Fibroblast of villous mesenchyme (primary cell): ENCODE measurements around the gene NOL11. TPM values are rescaled to one million over a fixed set of nuclear protein-coding genes. Genes with fewer than 3 reads are reported as not detected.
"Not testable (repeated sequence)": the region's sequence is repeated elsewhere in the genome, so short reads cannot be mapped to it uniquely, and the experiment has no call there.

Experiments
- DNase-seq: peaks from one replicate; pipeline ENCODE4 v3.0.0-alpha.2; 2010; ENCODE audit warnings: low read depth
- H3K4me3 ChIP-seq: 2 replicates; pipeline ENCODE4 v1.5.1; 2011; ENCODE audit warnings: low read depth, mild to moderate bottlenecking, low read length
- total RNA-seq: library from RNA; depleted of rRNA; stranded (reverse); fragments of >200 nt; gene quantifications from 2 replicates; pipeline ENCODE4 v1.2.3, GENCODE V29; 2012
- TF ChIP-seq, protein P1 (sequence below): IDR thresholded peaks from 2 replicates; pipeline ENCODE4 v1.5.1; 2012; ENCODE audit warnings: low read depth, mild to moderate bottlenecking, low read length; ENCODE audit not compliant: insufficient read depth

Gene NOL11
- total RNA-seq, 1 donor: 57.4 TPM

GRCh38 chr17:67717192-67717623 lies 528 bp upstream of the NOL11 start:
- H3K4me3 ChIP-seq: peak overlapping the region; percentile 93
- DNase-seq: no peak
- TF ChIP-seq, protein P1, sequence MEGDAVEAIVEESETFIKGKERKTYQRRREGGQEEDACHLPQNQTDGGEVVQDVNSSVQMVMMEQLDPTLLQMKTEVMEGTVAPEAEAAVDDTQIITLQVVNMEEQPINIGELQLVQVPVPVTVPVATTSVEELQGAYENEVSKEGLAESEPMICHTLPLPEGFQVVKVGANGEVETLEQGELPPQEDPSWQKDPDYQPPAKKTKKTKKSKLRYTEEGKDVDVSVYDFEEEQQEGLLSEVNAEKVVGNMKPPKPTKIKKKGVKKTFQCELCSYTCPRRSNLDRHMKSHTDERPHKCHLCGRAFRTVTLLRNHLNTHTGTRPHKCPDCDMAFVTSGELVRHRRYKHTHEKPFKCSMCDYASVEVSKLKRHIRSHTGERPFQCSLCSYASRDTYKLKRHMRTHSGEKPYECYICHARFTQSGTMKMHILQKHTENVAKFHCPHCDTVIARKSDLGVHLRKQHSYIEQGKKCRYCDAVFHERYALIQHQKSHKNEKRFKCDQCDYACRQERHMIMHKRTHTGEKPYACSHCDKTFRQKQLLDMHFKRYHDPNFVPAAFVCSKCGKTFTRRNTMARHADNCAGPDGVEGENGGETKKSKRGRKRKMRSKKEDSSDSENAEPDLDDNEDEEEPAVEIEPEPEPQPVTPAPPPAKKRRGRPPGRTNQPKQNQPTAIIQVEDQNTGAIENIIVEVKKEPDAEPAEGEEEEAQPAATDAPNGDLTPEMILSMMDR: no peak

- TF ChIP-seq, protein P1: no peak
- peak overlapping the region; percentile 93 for H3K4me3 ChIP-seq
- DNase-seq: no peak
Measured at GRCh38 chr17:67718325-67718941, 697 bp downstream of the NOL11 start.

- TF ChIP-seq, protein P1: no peak
- no peak for DNase-seq
- no peak overlapping the region for H3K4me3 ChIP-seq
Measured at GRCh38 chr17:67725373-67725791, 7.6 kb downstream of the NOL11 start.

DNA sequence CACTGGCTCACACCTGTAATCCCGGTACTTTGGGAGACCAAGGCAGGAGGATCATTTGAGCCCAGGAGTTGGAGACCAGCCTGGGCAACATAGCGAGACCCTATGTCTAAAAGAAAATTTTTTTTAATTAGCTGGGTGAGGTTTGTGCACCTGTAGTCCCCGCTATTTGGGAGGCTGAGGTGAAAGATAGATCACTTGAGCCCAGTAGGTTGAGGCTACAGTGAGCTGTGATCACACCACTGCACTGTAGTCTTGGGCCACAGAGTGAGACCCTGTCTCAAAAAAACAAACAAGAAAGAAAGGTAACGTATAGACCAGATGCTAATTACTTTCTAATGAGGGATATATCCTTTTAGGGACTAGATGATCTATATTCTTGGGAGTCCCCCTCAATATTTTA lies 8.1 kb downstream of the NOL11 start:
- H3K4me3 ChIP-seq: no peak overlapping the region
- no peak for DNase-seq
- TF ChIP-seq, protein P1: no peak

- DNase-seq, H3K4me3 ChIP-seq: not testable (repeated sequence)
Measured at GRCh38 chr17:67727152-67728039, 9.7 kb downstream of the NOL11 start.

- no peak for DNase-seq
- TF ChIP-seq, protein P1: no peak
- H3K4me3 ChIP-seq: no peak overlapping the region
Measured at GRCh38 chr17:67729903-67730302, 12.2 kb downstream of the NOL11 start.

GRCh38 chr17:67730731-67731130 lies 13.0 kb downstream of the NOL11 start:
- DNase-seq: no peak
- no peak overlapping the region for H3K4me3 ChIP-seq
- TF ChIP-seq, protein P1: no peak
